Immature natural killer cell (primary cell): Measurements from ENCODE around the gene NTRK2. TPM values are rescaled to one million over a fixed set of nuclear protein-coding genes. Genes with fewer than 3 reads are reported as not detected.

Experiments used
- DNase-seq, 3 donors: peaks; one replicate each; pipeline ENCODE4 v3.0.0; 2022; ENCODE audit warnings: mixed read lengths in 1 of 3
- H3K27ac Mint-ChIP-seq, 6 donors: one replicate each; pipeline ENCODE4 v1.8.0; 2020; ENCODE audit warnings: mixed read lengths in 6 of 6, mild to moderate bottlenecking in 5 of 6, inconsistent platforms in 4 of 6, moderate library complexity in 3 of 6
- H3K27me3 Mint-ChIP-seq, 3 donors: one replicate each; pipeline ENCODE4 v1.8.0; 2020 to 2021; ENCODE audit warnings: low read depth in 3 of 3, mild to moderate bottlenecking in 3 of 3, mixed read lengths in 3 of 3, moderate library complexity in 3 of 3, inconsistent platforms in 1 of 3
- H3K36me3 Mint-ChIP-seq, 3 donors: one replicate each; pipeline ENCODE4 v1.8.0; 2020; ENCODE audit warnings: mixed read lengths in 3 of 3, inconsistent platforms in 2 of 3, mild to moderate bottlenecking in 2 of 3
- H3K4me1 Mint-ChIP-seq, 2 donors: one replicate each; pipeline ENCODE4 v1.8.0; 2020; ENCODE audit warnings: inconsistent platforms in 2 of 2, mild to moderate bottlenecking in 2 of 2, mixed read lengths in 2 of 2, moderate library complexity in 1 of 2
- H3K4me3 Mint-ChIP-seq, 5 donors: one replicate each; pipeline ENCODE4 v1.8.0; 2020; ENCODE audit warnings: mild to moderate bottlenecking in 5 of 5, mixed read lengths in 5 of 5, inconsistent platforms in 3 of 5, moderate library complexity in 3 of 5
- H3K9me3 Mint-ChIP-seq, 6 donors: one replicate each; pipeline ENCODE4 v1.8.0; 2020; ENCODE audit warnings: mild to moderate bottlenecking in 6 of 6, mixed read lengths in 6 of 6, inconsistent platforms in 4 of 6, moderate library complexity in 3 of 6
- polyA plus RNA-seq, 3 donors: library from polyadenylated mRNA; unstranded; fragments of 300-500 nt; fragmentation: Illumina TruSeq; gene quantifications; one replicate each; pipeline ENCODE4 v1.2.3, GENCODE V29; 2021

The NTRK2 gene
- not detected for polyA plus RNA-seq

DNA sequence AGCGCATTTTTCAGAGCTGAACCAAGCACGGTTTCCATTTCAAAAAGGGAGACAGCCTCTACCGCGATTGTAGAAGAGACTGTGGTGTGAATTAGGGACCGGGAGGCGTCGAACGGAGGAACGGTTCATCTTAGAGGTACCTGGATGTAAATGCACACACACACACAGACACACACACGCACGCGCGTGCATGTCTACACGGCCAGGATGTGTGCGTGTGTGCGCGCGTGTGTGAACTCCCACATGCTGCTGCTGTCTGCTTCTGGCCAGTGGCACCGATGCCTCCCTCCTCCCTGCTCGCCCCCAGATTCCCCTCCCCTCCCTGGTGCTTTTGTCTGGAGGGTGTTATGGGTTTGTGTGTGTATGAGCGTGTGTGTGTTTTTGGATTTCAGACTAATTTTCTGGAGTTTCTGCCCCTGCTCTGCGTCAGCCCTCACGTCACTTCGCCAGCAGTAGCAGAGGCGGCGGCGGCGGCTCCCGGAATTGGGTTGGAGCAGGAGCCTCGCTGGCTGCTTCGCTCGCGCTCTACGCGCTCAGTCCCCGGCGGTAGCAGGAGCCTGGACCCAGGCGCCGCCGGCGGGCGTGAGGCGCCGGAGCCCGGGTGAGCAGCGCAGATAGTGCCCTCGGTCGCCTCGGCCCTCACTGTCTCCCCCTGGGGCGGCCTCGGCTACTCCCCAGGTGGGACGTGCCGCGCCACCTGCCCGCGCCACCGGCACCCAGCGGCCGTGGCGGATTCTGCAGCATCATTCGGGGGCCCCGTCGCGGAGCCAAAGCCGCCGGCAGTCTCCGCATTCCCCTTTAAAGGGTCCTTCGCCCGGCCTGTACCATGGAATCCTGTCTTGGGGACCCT lies at the start of gene NTRK2:
TSS of gene NTRK2 (plus strand) at position 442 of the 850 bp plus-strand sequence. CDS start 1,020 bp downstream, outside the sequence.
- H3K27ac Mint-ChIP-seq: no peak within 1 kb of the TSS
- no peak for DNase-seq
- peaks cover 0 to 1% (median 0%) of the 10 kb centered on the region in 6 donors for H3K9me3 Mint-ChIP-seq
- H3K4me3 Mint-ChIP-seq: peak within 1 kb of the TSS in 4 of 5 donors; percentile 9 to 37 (median 26)
- H3K36me3 Mint-ChIP-seq: no peaks in the 10 kb centered on the region
- H3K27me3 Mint-ChIP-seq: peaks cover 5 to 37% (median 11%) of the 10 kb centered on the region in 3 donors
- peaks cover 13 to 17% of the 10 kb centered on the region in 2 donors for H3K4me1 Mint-ChIP-seq

DNA sequence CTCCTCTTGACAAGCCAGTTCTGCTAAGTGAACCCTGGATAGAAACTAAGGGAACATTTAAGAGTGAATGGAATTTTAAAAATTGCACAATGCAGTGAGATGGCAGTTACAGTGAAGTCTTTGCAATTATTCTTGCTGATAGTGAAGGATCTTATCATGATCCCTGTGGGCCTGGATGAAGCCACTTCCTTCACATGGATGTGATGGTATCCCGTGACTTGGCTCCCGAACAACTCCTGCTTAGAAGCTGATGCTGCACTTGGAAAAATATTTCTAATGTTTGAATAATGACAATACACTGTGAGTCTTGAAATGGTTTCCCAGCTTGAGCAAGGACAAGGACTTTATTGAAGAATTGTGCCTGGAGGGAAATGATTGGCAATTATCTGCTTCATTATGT lies 49.2 kb upstream of the NTRK2 start:
- H3K36me3 Mint-ChIP-seq: no peaks in the 10 kb centered on the region
- no peaks in the 10 kb centered on the region for H3K9me3 Mint-ChIP-seq
- H3K27me3 Mint-ChIP-seq: peaks cover 1 to 10% (median 8%) of the 10 kb centered on the region in 3 donors
- DNase-seq: no peak
- H3K27ac Mint-ChIP-seq: no peak overlapping the region
- H3K4me1 Mint-ChIP-seq: no peaks in the 10 kb centered on the region
- H3K4me3 Mint-ChIP-seq: no peak overlapping the region

DNA sequence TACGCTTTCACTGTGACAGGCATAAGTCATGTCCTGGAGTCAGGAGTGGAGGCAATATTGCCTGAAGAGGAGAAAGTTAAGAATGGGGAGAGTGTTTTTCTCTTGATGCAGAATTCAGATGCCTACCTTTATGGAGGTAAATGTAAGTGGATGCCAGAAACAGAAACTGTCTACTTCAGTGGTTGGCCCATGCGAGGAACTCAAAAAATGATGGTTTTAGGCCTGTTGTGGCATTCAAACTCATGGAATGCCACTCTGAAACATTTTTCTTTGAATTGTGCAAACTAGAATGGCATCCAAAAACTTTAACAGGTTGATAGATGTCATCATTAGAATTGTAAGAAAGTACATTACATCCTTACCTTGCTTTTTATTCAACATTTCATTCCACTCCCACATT lies 47.7 kb upstream of the NTRK2 start:
- no peaks in the 10 kb centered on the region for H3K36me3 Mint-ChIP-seq
- no peak overlapping the region for H3K27ac Mint-ChIP-seq
- no peak overlapping the region for H3K4me3 Mint-ChIP-seq
- H3K27me3 Mint-ChIP-seq: peaks cover 1 to 7% (median 5%) of the 10 kb centered on the region in 3 donors
- no peak for DNase-seq
- H3K9me3 Mint-ChIP-seq: peaks cover 0 to 3% (median 0%) of the 10 kb centered on the region in 6 donors
- H3K4me1 Mint-ChIP-seq: no peaks in the 10 kb centered on the region

DNA sequence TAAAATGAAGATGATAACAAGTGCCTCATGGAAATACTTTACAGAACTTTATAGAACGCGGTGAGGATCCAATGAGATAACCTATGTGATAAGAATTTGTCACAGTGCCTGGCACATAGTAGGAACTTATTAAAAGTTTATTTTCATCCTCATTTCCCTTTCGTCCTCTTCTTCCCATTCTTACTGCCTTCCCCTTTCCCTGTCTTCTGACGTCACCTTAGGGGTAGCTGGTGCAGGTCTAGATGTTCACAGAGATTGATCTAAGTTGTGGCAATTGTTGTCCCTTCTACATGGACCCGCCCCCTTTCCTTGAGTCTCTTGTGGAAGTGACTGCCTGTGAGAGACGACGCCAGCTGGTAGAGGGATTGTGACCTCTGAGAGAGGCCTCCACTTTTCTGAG lies 46.5 kb upstream of the NTRK2 start:
- peaks cover 0 to 3% (median 0%) of the 10 kb centered on the region in 6 donors for H3K9me3 Mint-ChIP-seq
- peak overlapping the region in 1 of 6 donors; percentile 36 for H3K27ac Mint-ChIP-seq
- H3K27me3 Mint-ChIP-seq: peaks cover 1 to 6% (median 3%) of the 10 kb centered on the region in 3 donors
- DNase-seq: no peak
- H3K36me3 Mint-ChIP-seq: no peaks in the 10 kb centered on the region
- no peak overlapping the region for H3K4me3 Mint-ChIP-seq
- no peaks in the 10 kb centered on the region for H3K4me1 Mint-ChIP-seq

DNA sequence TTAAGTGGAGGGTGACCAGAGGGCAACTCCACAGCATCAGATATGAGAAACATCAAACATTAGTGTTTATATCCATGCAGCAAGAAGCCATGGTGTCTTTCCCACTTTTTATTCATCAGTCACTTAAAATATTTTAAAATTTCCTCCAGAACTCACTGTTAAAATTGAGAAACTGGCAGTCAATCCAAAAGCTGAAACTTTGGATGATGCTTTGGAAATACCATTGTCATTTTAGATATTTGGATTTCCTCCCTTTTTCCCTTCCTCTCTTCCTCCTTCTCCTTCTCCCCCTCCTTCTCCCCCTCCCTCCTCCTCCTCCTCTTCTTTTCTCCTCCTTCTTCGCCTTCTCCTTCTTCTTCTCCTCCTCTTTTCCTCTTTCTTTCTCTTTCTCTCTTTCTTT lies 33.1 kb upstream of the NTRK2 start:
- no peaks in the 10 kb centered on the region for H3K36me3 Mint-ChIP-seq
- H3K4me1 Mint-ChIP-seq: no peaks in the 10 kb centered on the region
- H3K27ac Mint-ChIP-seq: no peak overlapping the region
- no peak for DNase-seq
- H3K9me3 Mint-ChIP-seq: peaks cover 0 to 8% (median 3%) of the 10 kb centered on the region in 6 donors
- no peak overlapping the region for H3K4me3 Mint-ChIP-seq
- H3K27me3 Mint-ChIP-seq: peaks cover 0 to 3% (median 2%) of the 10 kb centered on the region in 3 donors

DNA sequence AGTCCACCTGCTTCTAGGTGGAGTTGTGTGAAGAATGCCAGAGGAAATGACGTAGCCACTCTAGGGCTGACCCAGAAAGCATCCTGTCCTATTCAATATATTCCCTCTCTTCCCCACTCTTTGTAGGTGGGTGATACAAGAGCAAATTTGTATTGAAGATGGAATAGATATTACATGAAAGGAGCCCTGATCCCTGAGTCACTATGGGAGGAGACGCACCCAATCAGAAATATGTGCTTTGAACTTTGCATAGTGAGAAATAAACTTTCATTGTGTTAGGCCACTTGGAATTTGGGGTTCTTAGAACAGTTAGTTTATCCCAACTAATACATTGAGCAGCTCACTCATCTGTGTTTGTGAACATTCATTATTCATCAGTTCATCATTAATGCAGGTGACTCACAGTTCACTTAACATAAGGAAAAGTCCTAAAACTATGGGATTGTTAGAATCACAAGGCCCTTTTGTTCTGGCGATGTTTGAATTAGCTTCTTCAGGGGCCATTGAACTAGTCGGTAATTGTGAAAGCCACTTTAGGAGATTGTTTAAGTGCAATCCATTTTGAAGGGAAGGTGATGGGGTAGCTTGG lies 26.9 kb upstream of the NTRK2 start:
- Mint-ChIP-seq H3K4me1 (no peaks in the 10 kb centered on the region), H3K36me3 (no peaks in the 10 kb centered on the region), H3K4me3 (no peak overlapping the region), H3K27me3 (peaks cover 0 to 3% (median 2%) of the 10 kb centered on the region in 3 donors), H3K9me3 (peaks cover 0 to 8% (median 3%) of the 10 kb centered on the region in 6 donors), H3K27ac (no peak overlapping the region)
- DNase-seq: no peak

DNA sequence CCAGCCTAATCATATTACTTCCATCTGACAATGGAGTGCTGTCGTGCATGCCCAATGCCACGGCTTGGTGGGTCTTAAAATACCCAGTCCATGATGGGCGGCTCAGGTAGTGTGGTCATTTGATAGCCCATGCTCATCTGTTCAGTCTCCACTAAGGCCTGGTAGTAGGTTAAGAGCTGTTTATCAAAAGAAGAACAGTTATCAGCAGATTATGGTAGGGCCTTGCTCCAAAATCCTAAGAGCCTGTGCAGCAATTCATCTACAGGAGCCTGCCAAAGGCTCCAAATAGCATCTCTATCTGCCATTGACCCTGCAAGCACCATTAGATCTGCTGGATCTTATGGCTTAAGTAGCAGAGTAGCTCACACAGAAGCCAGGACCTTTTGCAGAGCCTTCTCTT lies 21.8 kb upstream of the NTRK2 start:
- no peak overlapping the region for H3K27ac Mint-ChIP-seq
- H3K27me3 Mint-ChIP-seq: peaks cover 0 to 3% (median 1%) of the 10 kb centered on the region in 3 donors
- H3K4me3 Mint-ChIP-seq: no peak overlapping the region

DNA sequence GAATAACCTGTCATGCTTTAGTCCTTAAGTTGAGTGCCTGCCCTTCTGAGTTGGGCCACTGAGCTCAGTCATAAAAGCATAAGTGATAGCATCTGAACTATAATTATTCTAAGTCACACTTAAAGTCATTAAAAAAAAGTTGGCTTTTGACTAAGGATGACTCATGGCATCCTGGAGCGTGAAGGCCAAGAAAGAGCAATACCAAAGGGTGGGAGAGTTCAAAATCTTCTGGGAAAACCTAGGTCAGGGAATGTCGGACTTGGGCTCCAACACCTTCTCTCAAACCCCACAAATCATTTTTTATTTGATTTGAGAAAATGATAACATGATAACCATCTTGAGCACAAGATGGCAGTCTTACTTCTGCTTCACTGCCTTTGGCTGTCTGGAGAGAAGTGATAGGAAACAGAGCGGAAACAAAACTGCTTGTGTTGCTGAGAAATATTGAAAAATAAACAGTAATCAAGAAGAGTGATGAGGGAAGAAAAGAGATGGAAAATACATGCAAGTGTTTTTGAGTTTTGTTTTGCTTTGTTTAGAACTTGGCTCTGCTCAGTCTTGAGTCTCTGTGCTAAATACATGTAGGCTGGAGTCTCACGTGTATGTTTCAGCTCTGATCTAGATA lies 16.9 kb upstream of the NTRK2 start:
- Mint-ChIP-seq H3K4me1 (no peaks in the 10 kb centered on the region), H3K36me3 (no peaks in the 10 kb centered on the region), H3K27me3 (peaks cover 0 to 8% (median 1%) of the 10 kb centered on the region in 3 donors), H3K4me3 (no peak overlapping the region), H3K9me3 (no peaks in the 10 kb centered on the region), H3K27ac (no peak overlapping the region)
- DNase-seq: no peak

More for the DNA sequence above, 21.8 kb upstream of the NTRK2 start:
- Mint-ChIP-seq H3K9me3 (no peaks in the 10 kb centered on the region), H3K36me3 (no peaks in the 10 kb centered on the region), H3K4me1 (no peaks in the 10 kb centered on the region)
- DNase-seq: no peak

DNA sequence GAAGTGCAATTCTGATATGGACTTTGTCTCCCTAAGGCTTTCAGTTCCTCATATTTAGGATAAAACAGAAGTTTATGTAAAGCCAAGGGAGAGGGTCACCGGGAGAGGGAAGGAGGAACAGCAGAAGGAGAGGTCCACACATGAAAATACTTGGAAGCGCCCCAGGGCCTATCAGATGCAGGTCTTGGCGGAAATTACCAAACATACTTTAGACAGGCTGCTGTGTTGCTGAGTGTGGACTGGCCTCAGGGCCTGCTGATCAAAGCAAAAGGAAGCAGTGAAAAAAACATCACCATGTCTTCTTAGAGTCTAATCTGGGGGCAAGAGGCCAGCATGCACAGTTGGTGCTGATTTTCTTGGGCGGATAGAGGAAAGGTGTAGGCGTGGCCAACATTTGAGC lies 14.1 kb upstream of the NTRK2 start:
- DNase-seq: no peak
- Mint-ChIP-seq H3K27ac (no peak overlapping the region), H3K27me3 (peaks cover under 1 to 8% (median 7%) of the 10 kb centered on the region in 3 donors), H3K4me1 (no peaks in the 10 kb centered on the region), H3K4me3 (no peak overlapping the region), H3K9me3 (peaks cover 0 to 4% (median 0%) of the 10 kb centered on the region in 6 donors), H3K36me3 (no peaks in the 10 kb centered on the region)

DNA sequence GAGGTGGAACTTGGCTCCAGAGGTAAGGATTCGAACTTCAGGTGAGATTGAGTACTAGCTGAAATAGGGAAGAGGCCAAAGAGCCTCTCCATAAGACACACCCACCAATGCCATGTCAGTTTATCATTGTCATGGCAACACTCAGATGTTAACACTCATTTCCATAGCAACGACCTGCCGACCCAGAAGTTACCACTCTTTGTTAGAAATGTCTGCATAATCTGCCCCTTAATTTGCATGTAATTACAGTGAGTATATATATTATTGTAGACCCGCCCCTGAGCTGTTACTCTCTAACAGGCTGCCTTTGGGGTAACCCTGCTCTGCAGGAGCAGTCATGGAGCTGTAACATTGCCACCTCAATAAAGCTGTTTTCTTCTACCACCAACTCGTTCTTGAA lies 10.2 kb upstream of the NTRK2 start:
- Mint-ChIP-seq H3K27ac (no peak overlapping the region), H3K36me3 (no peaks in the 10 kb centered on the region), H3K27me3 (peaks cover 2 to 12% (median 11%) of the 10 kb centered on the region in 3 donors), H3K4me1 (no peaks in the 10 kb centered on the region), H3K9me3 (peaks cover 0 to 4% (median 0%) of the 10 kb centered on the region in 6 donors), H3K4me3 (no peak overlapping the region)
- DNase-seq: no peak

DNA sequence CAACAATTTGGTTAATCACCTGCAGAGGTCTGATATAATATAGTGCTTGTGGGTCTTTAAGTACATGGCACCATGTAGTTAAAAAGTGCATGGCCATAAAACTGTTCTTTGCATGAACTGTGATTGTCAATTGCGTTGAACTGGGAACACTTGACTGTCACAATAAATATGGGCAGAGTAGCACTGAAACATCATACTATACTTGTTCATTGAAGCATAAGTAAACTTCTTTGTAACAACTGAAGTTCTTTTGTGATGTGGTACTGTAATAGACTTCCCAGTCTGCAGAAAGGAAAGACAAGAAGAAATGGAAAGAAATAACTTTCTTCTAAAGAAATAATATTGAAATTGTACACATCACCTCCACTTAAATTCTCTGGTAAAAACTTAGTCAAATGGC lies 9.8 kb upstream of the NTRK2 start:
- Mint-ChIP-seq H3K4me3 (no peak overlapping the region), H3K4me1 (no peaks in the 10 kb centered on the region), H3K27me3 (peaks cover 2 to 12% (median 11%) of the 10 kb centered on the region in 3 donors), H3K36me3 (no peaks in the 10 kb centered on the region), H3K9me3 (peaks cover 0 to 4% (median 0%) of the 10 kb centered on the region in 6 donors), H3K27ac (no peak overlapping the region)
- DNase-seq: no peak

DNA sequence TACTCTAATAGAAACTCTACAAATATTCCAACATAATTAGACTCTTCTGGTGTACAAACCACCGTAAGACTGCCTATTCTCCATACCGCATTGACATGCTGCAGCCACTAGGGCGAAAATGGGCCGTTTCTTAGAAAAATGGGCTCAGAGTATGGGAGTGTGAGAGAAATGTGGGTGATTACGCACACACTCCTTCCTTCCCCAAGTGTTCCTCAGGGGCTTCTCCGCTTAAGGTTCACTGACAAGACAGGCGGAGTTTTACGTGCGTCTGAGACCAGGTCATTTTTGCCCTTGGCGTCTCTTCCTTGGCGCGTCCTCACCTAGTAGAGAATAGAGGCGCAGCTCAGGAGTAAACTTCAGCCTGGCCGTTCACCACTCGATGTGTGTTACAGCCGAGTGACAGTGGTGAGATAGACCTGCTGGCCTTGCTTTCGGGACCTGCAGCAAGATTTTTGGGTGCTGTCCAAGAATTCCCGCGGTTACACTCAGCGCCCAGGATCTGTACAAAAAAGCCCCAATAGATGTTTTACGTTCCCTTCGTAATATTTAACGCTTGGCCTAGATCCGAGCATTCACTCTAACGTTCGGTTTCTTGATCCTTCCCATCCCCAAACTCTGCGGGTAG lies 1.8 kb upstream of the NTRK2 start:
- H3K27ac Mint-ChIP-seq: no peak overlapping the region
- H3K36me3 Mint-ChIP-seq: no peaks in the 10 kb centered on the region
- H3K4me3 Mint-ChIP-seq: peak overlapping the region in 4 of 5 donors; percentile 10 to 48 (median 26)
- H3K9me3 Mint-ChIP-seq: peaks cover 0 to 1% (median 0%) of the 10 kb centered on the region in 6 donors
- DNase-seq: no peak
- H3K4me1 Mint-ChIP-seq: peaks cover 13 to 17% of the 10 kb centered on the region in 2 donors
- H3K27me3 Mint-ChIP-seq: peaks cover 5 to 37% (median 11%) of the 10 kb centered on the region in 3 donors

DNA sequence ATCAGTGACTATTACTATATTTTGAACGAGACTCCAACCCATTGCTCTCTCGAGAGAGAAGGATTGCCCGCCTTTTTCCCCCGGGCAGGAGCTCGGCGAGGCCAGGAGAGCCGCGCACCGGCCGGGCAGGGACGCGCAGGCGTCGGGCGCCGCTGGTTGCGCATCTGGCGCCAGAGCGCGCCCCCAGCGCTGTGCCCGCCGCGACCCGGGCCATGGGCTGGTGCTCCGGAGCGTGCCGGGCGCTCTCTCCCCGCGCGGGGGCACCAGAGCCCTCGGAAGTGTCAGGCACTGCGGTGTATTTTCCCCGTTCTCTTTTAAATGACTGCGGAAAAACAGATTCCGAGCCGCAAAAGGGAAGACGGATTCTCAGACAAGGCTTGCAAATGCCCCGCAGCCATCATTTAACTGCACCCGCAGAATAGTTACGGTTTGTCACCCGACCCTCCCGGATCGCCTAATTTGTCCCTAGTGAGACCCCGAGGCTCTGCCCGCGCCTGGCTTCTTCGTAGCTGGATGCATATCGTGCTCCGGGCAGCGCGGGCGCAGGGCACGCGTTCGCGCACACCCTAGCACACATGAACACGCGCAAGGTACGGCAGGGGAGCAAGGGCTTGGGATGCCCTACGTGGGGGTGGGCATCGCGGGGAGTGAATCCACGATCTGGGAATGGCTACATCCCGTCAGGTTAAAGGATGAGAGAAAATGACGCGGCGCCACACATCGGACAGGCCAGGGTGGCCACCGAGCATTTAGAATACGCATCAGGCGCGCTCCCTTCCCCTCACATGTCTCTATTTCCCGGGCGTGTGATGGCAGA lies 1.1 kb upstream of the NTRK2 start:
- peak in 1 of 3 donors; percentile 2 for DNase-seq
- H3K4me1 Mint-ChIP-seq: peaks cover 13 to 17% of the 10 kb centered on the region in 2 donors
- no peak overlapping the region for H3K27ac Mint-ChIP-seq
- peaks cover 5 to 40% (median 11%) of the 10 kb centered on the region in 3 donors for H3K27me3 Mint-ChIP-seq
- H3K4me3 Mint-ChIP-seq: peak overlapping the region in 4 of 5 donors; percentile 9 to 48 (median 28)
- peaks cover 0 to 1% (median 0%) of the 10 kb centered on the region in 6 donors for H3K9me3 Mint-ChIP-seq
- H3K36me3 Mint-ChIP-seq: no peaks in the 10 kb centered on the region
